ENCODE data around the gene YTHDC2.

DNA sequence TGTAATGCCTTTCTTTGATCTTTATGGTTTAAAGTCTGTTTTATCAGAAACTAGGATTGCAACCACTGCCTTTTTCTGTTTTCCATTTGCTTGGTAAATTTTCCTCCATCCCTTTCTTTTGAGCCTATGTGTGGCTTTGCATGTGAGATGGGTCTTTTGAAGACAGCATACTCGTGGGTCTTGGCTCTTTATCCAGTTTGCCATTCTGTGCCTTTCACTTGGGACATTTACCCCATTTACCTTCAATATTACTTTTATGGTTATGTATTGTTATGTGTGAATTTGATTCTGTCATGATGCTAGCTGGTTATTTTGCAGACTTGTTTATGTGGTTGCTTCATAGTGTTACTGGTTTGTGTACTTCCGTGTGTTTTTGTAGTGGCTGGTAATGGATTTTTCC is 59.2 kb downstream of the YTHDC2 start:
- TF ChIP-seq, protein P1, sequence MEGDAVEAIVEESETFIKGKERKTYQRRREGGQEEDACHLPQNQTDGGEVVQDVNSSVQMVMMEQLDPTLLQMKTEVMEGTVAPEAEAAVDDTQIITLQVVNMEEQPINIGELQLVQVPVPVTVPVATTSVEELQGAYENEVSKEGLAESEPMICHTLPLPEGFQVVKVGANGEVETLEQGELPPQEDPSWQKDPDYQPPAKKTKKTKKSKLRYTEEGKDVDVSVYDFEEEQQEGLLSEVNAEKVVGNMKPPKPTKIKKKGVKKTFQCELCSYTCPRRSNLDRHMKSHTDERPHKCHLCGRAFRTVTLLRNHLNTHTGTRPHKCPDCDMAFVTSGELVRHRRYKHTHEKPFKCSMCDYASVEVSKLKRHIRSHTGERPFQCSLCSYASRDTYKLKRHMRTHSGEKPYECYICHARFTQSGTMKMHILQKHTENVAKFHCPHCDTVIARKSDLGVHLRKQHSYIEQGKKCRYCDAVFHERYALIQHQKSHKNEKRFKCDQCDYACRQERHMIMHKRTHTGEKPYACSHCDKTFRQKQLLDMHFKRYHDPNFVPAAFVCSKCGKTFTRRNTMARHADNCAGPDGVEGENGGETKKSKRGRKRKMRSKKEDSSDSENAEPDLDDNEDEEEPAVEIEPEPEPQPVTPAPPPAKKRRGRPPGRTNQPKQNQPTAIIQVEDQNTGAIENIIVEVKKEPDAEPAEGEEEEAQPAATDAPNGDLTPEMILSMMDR (IDR thresholded peaks at IDR 0.05), result no peak
- TF ChIP-seq POLR2A (IDR thresholded peaks at IDR 0.05), result no peak
